HCT116 (cell line): ENCODE measurements around the gene VSTM2B. TPM values are rescaled to one million over a fixed set of nuclear protein-coding genes. Genes with fewer than 3 reads are reported as not detected.

Experiments
- ATAC-seq: fragments of 200-7000 bp; cut with Tn5 transposase; 2 replicates; pipeline ENCODE4 v1.9.1; 2020; ENCODE audit warnings: mild to moderate bottlenecking, moderate library complexity
- BruUV-seq: library from RNA; stranded (reverse); fragments of 400-500 nt; replicated peaks from 2 replicates; lab custom pipeline; 2021; lab: Mats Ljungman, UMichigan
- CTCF ChIA-PET: fragments of 300-600 bp; sonication (Branson Sonifier 250); formaldehyde crosslinking; loops from one replicate; lab custom pipeline; 2021; ENCODE audit warnings: antibody characterized with exemption; lab: Charles Lee
- POLR2A ChIA-PET: fragments of 300-600, 350-600 bp; sonication (Branson Sonifier 250); formaldehyde crosslinking; loops from one replicate; lab custom pipeline; 2021; ENCODE audit warnings: antibody characterized with exemption; lab: Charles Lee
- RAD21 ChIA-PET, 2 experiments: fragments of 300-600 bp; sonication (Branson Sonifier 250); formaldehyde crosslinking; loops; one replicate each; lab custom pipeline; 2023; ENCODE audit warnings: low total read pairs in 2 of 2; ENCODE audit not compliant: uncharacterized antibody in 2 of 2, unreplicated experiment in 2 of 2, low non-redundant PET in 1 of 2; lab: Charles Lee
- DNase-seq: peaks from one replicate; pipeline ENCODE4 v3.0.0-alpha.2; 2010; ENCODE audit warnings: low read depth, low spot score
- H2AFZ ChIP-seq: fragments of 200-600 bp; shearing (Covaris generic), sonication (generic); 2 replicates; pipeline ENCODE4 v1.6.1; 2017; ENCODE audit warnings: low read depth, mixed run types, mixed read lengths, antibody characterized with exemption, low read length; ENCODE audit not compliant: poor library complexity, severe bottlenecking
- H3K27ac ChIP-seq: 2 replicates; pipeline ENCODE4 v1.5.1; 2012; ENCODE audit warnings: low read depth, low read length
- H3K27me3 ChIP-seq: fragments of 200-600 bp; sonication (generic); 2 replicates; pipeline ENCODE4 v1.6.1; 2016; ENCODE audit warnings: mixed run types, low read length, mixed read lengths; ENCODE audit not compliant: insufficient read depth
- H3K36me3 ChIP-seq, 2 experiments: fragments of 200-500 bp in 1 of 2; fragments of 200-600 bp in 1 of 2; sonication (Bioruptor generic) in 1 of 2; sonication (generic) in 1 of 2; 2 replicates each; pipeline versions ENCODE4 v1.5.1 to v1.6.1; 2014 to 2016; ENCODE audit warnings: low read length in 2 of 2, inconsistent platforms in 1 of 2, mixed read lengths in 1 of 2, mixed run types in 1 of 2; ENCODE audit not compliant: insufficient read depth in 2 of 2, control insufficient read depth in 1 of 2
- H3K4me1 ChIP-seq, 2 experiments: fragments of 200-600 bp in 1 of 2; sonication (generic) in 1 of 2; 2 replicates each; pipeline versions ENCODE4 v1.5.1 to v1.6.1; 2012 to 2017; ENCODE audit warnings: low read length in 2 of 2, inconsistent platforms in 1 of 2, mild to moderate bottlenecking in 1 of 2, mixed read lengths in 1 of 2, mixed run types in 1 of 2, moderate library complexity in 1 of 2; ENCODE audit not compliant: insufficient read depth in 2 of 2, control insufficient read depth in 1 of 2
- H3K4me2 ChIP-seq: fragments of 200-600 bp; sonication (generic); 2 replicates; pipeline ENCODE4 v1.6.1; 2017; ENCODE audit warnings: mixed run types, low read length, mixed read lengths
- H3K4me3 ChIP-seq, 2 experiments: fragments of 200-600 bp in 1 of 2; sonication (generic) in 1 of 2; replicated peaks in 1 of 2; 2 replicates each; pipeline ENCODE4 v1.5.1; 2011 to 2016; ENCODE audit warnings: low read length in 2 of 2, control low read depth in 1 of 2, low read depth in 1 of 2, mild to moderate bottlenecking in 1 of 2, mixed read lengths in 1 of 2, mixed run types in 1 of 2
- H3K79me2 ChIP-seq: fragments of 200-600 bp; sonication (generic); 2 replicates; pipeline ENCODE4 v1.6.1; 2017; ENCODE audit warnings: mild to moderate bottlenecking, mixed run types, low read length, moderate library complexity, mixed read lengths; ENCODE audit not compliant: insufficient read depth
- H3K9ac ChIP-seq: fragments of 200-600 bp; sonication (generic); 2 replicates; pipeline ENCODE4 v1.6.1; 2016; ENCODE audit warnings: low read length, mixed read lengths
- H3K9me2 ChIP-seq: fragments of 200-600 bp; sonication (generic), shearing (Covaris generic); 2 replicates; pipeline ENCODE4 v1.6.1; 2017; ENCODE audit warnings: mixed run types, mild to moderate bottlenecking, moderate library complexity; ENCODE audit not compliant: insufficient read depth
- H3K9me3 ChIP-seq, 2 experiments: fragments of 200-500 bp in 1 of 2; fragments of 200-600 bp in 1 of 2; sonication (Bioruptor generic) in 1 of 2; sonication (generic) in 1 of 2; 2 replicates each; pipeline ENCODE4 v1.6.1; 2014 to 2017; ENCODE audit warnings: low read length in 2 of 2, mixed read lengths in 2 of 2, inconsistent platforms in 1 of 2, low read depth in 1 of 2, mild to moderate bottlenecking in 1 of 2, mixed run types in 1 of 2, moderate library complexity in 1 of 2; ENCODE audit not compliant: control insufficient read depth in 1 of 2, insufficient read depth in 1 of 2
- H4K20me1 ChIP-seq: fragments of 200-600 bp; sonication (generic), shearing (Covaris generic); 2 replicates; pipeline ENCODE4 v1.6.1; 2017; ENCODE audit warnings: mixed run types, mild to moderate bottlenecking, moderate library complexity; ENCODE audit not compliant: insufficient read depth
- CEBPB ChIP-seq: IDR thresholded peaks from 2 replicates; pipeline ENCODE4 v1.6.1; 2012; ENCODE audit warnings: low read depth
- CTCF ChIP-seq, 3 experiments: fragments of 200-600 bp in 1 of 3; sonication (generic) in 1 of 3; IDR thresholded peaks in 2 of 3; conservative IDR thresholded peaks in 1 of 3; 2 replicates each; pipeline ENCODE4 v1.5.1; 2012 to 2017; ENCODE audit warnings: low read depth in 2 of 3, low read length in 2 of 3, antibody characterized with exemption in 1 of 3, borderline replicate concordance in 1 of 3, control low read depth in 1 of 3, mild to moderate bottlenecking in 1 of 3, mixed read lengths in 1 of 3, mixed run types in 1 of 3, moderate library complexity in 1 of 3; ENCODE audit not compliant: insufficient read depth in 1 of 3
- FOSL1 ChIP-seq: IDR thresholded peaks from 2 replicates; pipeline ENCODE4 v1.6.1; 2012; ENCODE audit warnings: low read depth
- JUND ChIP-seq: IDR thresholded peaks from 2 replicates; pipeline ENCODE4 v1.6.1; 2012
- POLR2AphosphoS5 ChIP-seq: IDR thresholded peaks from 2 replicates; pipeline ENCODE4 v1.6.1; 2011; ENCODE audit warnings: mild to moderate bottlenecking, low read depth, low read length, moderate library complexity
- SIN3A ChIP-seq: IDR thresholded peaks from 2 replicates; pipeline ENCODE4 v1.6.1; 2012; ENCODE audit warnings: low read depth
- SP1 ChIP-seq: IDR thresholded peaks from 2 replicates; pipeline ENCODE4 v1.6.1; 2012; ENCODE audit warnings: low read depth
- SRF ChIP-seq: IDR thresholded peaks from 2 replicates; pipeline ENCODE4 v1.6.1; 2012; ENCODE audit warnings: low read depth
- TCF7L2 ChIP-seq: IDR thresholded peaks from 2 replicates; pipeline ENCODE4 v1.7.0; 2011; ENCODE audit warnings: borderline replicate concordance, inconsistent platforms; ENCODE audit not compliant: insufficient read depth, insufficient read length; ENCODE audit errors: extremely low read depth
- YY1 ChIP-seq: IDR thresholded peaks from 2 replicates; pipeline ENCODE4 v1.6.1; 2011; ENCODE audit warnings: low read length, low read depth, moderate library complexity, mild to moderate bottlenecking; ENCODE audit not compliant: insufficient replicate concordance; ENCODE audit errors: extremely low read depth
- intact Hi-C: fragments of 100-400 bp; cut with micrococcal nuclease; formaldehyde crosslinking; loops from 2 replicates; pipeline ENCODE4 v1.10.0; 2022
- total RNA-seq: library from RNA; stranded (reverse); gene quantifications from one replicate; pipeline ENCODE4 v1.2.1, GENCODE V29; 2021; ENCODE audit not compliant: unreplicated experiment
- TF ChIP-seq, protein P1 (sequence below): IDR thresholded peaks from 2 replicates; pipeline ENCODE4 v1.6.1; 2012
- TF ChIP-seq, protein P2 (sequence below): IDR thresholded peaks from 2 replicates; pipeline ENCODE4 v1.6.1; 2011; ENCODE audit warnings: mild to moderate bottlenecking, low read length, moderate library complexity; ENCODE audit not compliant: insufficient replicate concordance; ENCODE audit errors: extremely low read depth
- TF ChIP-seq, protein P3 (sequence below): IDR thresholded peaks from 2 replicates; pipeline ENCODE4 v1.6.1; 2012
- TF ChIP-seq, protein P4 (sequence below): IDR thresholded peaks from 2 replicates; pipeline ENCODE4 v1.6.1; 2012; ENCODE audit warnings: low read depth

VSTM2B gene
- total RNA-seq, 1 experiment from 2014 or later: not detected

DNA sequence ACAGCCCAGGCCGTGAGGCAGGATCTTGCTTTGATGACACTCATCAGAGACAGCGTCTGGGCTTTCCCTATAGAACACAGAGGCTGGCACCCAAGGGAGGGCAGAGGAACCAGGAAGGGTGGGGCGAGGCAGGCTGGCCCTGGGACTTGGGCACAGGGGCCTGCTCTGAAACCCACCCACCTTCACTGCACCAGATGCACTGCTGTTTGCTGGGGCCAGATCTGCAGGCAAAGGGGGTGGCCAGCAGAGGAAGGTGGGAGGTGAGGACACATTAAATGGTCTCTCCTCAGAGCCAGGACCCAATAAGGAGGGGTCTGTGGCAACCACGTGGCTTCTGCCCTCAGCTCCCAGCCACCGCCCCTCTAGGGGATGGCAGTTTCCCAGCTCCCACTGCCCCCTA is 6.6 kb upstream of the VSTM2B start:
- no peak for TF ChIP-seq YY1
- TF ChIP-seq, protein P1, sequence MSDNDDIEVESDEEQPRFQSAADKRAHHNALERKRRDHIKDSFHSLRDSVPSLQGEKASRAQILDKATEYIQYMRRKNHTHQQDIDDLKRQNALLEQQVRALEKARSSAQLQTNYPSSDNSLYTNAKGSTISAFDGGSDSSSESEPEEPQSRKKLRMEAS: no peak
- no peak for TF ChIP-seq CTCF (IDR thresholded peaks at IDR 0.05 in 2 of 3, conservative IDR thresholded peaks at IDR 0.05 in 1 of 3; ENCODE audit: borderline replicate concordance in 1 of 3, insufficient read depth in 1 of 3, low read depth in 2 of 3, low read length in 2 of 3)
- TF ChIP-seq, protein P2, sequence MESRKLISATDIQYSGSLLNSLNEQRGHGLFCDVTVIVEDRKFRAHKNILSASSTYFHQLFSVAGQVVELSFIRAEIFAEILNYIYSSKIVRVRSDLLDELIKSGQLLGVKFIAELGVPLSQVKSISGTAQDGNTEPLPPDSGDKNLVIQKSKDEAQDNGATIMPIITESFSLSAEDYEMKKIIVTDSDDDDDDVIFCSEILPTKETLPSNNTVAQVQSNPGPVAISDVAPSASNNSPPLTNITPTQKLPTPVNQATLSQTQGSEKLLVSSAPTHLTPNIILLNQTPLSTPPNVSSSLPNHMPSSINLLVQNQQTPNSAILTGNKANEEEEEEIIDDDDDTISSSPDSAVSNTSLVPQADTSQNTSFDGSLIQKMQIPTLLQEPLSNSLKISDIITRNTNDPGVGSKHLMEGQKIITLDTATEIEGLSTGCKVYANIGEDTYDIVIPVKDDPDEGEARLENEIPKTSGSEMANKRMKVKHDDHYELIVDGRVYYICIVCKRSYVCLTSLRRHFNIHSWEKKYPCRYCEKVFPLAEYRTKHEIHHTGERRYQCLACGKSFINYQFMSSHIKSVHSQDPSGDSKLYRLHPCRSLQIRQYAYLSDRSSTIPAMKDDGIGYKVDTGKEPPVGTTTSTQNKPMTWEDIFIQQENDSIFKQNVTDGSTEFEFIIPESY: no peak
- no peak for TF ChIP-seq SP1
- TF ChIP-seq JUND: no peak
- no peak for TF ChIP-seq SIN3A
- TF ChIP-seq TCF7L2: no peak
- no peak for TF ChIP-seq FOSL1
- TF ChIP-seq, protein P3, sequence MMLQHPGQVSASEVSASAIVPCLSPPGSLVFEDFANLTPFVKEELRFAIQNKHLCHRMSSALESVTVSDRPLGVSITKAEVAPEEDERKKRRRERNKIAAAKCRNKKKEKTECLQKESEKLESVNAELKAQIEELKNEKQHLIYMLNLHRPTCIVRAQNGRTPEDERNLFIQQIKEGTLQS: no peak
- no peak for TF ChIP-seq SRF
- no peak for TF ChIP-seq CEBPB
- TF ChIP-seq POLR2AphosphoS5: no peak
- TF ChIP-seq, protein P4, sequence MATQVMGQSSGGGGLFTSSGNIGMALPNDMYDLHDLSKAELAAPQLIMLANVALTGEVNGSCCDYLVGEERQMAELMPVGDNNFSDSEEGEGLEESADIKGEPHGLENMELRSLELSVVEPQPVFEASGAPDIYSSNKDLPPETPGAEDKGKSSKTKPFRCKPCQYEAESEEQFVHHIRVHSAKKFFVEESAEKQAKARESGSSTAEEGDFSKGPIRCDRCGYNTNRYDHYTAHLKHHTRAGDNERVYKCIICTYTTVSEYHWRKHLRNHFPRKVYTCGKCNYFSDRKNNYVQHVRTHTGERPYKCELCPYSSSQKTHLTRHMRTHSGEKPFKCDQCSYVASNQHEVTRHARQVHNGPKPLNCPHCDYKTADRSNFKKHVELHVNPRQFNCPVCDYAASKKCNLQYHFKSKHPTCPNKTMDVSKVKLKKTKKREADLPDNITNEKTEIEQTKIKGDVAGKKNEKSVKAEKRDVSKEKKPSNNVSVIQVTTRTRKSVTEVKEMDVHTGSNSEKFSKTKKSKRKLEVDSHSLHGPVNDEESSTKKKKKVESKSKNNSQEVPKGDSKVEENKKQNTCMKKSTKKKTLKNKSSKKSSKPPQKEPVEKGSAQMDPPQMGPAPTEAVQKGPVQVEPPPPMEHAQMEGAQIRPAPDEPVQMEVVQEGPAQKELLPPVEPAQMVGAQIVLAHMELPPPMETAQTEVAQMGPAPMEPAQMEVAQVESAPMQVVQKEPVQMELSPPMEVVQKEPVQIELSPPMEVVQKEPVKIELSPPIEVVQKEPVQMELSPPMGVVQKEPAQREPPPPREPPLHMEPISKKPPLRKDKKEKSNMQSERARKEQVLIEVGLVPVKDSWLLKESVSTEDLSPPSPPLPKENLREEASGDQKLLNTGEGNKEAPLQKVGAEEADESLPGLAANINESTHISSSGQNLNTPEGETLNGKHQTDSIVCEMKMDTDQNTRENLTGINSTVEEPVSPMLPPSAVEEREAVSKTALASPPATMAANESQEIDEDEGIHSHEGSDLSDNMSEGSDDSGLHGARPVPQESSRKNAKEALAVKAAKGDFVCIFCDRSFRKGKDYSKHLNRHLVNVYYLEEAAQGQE: no peak
- Histone ChIP-seq H3K9me3 (no peaks in the 10 kb centered on the region), H4K20me1 (no peaks in the 10 kb centered on the region), H3K9ac (no peak overlapping the region), H2AFZ (no peak overlapping the region), H3K27me3 (peaks cover 23% of the 10 kb centered on the region; the same call in 1 of the 2 replicates), H3K4me3 (no peak overlapping the region), H3K36me3 (no peaks in the 10 kb centered on the region), H3K4me2 (no peak overlapping the region), H3K9me2 (no peaks in the 10 kb centered on the region), H3K27ac (no peak overlapping the region), H3K79me2 (no peaks in the 10 kb centered on the region), H3K4me1 (no peaks in the 10 kb centered on the region)
- intact Hi-C loops: no loop called here
- RAD21 ChIA-PET: no interaction called here
- no peak for DNase-seq
- POLR2A ChIA-PET: no interaction called here
- CTCF ChIA-PET: interaction anchor here (1.1 kb wide), 1 partner anchor 9 kb away, joined by 3 read pairs; no protein-coding TSS in a partner anchor
- ATAC-seq: no peak
- BruUV-seq: no TSS peak
